CD4-positive, alpha-beta T cell treated with Interferon gamma for 1 hour (primary cell): ENCODE results near the gene MGME1.

ENCODE experiments used
- DNase-seq: peaks from one replicate; pipeline ENCODE4 v3.0.0-alpha.2; 2020

Gene MGME1

DNA sequence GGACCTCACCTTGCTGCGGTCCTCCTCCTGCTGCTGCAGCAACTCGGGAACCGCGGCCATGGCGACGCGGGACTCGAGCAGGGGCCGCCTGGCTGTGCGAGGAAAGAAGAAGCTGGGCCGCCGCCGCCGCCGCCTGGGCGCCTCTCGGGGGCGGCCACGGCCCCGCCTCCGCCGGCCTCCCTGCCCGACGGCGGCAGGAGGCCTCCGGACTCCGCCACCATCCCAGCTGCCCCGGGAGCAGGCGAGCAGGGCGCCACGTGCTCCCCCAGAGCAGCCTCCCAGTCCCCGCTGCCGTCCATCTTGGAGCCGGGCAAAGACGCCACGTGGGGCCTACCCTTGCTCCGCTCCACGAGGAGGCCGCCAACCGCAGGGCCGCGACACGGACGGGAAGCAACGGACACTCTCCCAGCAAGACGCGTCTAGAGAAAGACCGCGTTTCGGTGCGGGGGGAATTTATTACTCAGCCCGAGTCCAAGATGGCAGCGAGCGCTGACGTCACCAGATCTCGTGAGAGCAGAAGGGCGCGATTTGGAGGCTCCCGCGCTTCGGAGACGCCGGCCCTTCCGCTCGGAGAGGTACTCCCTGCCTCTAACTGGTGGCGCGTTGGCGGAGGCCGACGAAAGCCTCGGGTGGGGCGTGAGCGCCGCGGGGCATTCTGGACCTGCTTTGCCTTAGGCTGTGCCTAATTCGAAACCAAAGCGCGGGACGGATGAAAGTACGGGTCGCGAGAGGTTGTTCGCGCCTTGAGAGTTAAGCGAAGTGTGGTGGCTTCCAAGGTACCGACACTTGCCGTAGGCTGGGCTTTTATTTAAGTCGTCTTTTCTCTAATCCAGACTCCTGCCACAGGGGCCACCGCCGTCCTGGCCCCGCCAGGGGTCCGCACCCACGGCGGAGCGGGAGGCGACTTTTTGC is at the start of gene MGME1, which contains the start of gene SNX5:
Gene MGME1 (plus strand): TSS at position 653 of the 912 bp plus-strand sequence. CDS start 842 bp downstream, outside the sequence.
Gene SNX5 (minus strand): TSS at position 429 of the 912 bp plus-strand sequence. CDS start 369 bp downstream, at position 60.
- peak; percentile 99 for DNase-seq

GRCh38 chr20:17919149-17919548 is 49.7 kb upstream of the MGME1 start:
- no peak for DNase-seq

DNA sequence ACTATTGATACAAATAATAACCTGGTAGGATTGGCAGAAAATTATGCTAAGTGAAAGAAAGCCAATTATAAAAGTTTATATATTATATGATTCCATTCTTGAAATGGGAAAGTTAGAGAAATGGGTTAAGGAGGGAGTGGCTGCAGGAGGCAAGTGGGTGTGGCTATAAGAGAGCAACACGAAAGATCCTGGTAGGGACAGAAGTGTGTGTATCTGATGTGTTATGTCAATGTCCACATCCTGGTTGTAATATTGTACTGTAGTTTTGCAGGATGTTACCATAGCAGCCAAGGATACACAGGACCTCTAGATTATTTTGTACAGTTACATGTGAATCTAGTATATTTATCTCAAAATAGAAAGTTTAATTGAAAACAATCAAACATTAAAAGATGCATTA is 47.0 kb upstream of the MGME1 start:
- no peak for DNase-seq

GRCh38 chr20:17925141-17925939 is 43.5 kb upstream of the MGME1 start:
- DNase-seq: no peak

DNA sequence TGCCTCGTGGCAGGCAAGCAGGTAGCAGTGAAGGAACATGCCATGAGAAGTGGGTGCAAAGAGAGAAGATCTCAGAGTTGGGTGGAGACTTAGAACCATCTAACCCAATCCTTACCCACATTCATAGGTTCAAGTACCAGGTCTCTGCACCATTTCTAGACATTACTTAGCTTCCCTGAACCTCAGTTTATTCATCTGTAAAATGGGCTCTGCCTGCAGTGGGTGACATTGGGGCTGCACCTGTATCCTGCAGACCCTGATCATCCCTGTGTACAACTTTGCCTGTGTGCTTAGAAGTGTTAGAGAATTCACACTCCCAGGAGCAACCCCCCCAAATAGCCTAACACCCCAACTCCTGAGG is 42.9 kb upstream of the MGME1 start:
- DNase-seq: no peak

GRCh38 chr20:17928211-17928611 is 40.6 kb upstream of the MGME1 start:
- DNase-seq: no peak

DNA sequence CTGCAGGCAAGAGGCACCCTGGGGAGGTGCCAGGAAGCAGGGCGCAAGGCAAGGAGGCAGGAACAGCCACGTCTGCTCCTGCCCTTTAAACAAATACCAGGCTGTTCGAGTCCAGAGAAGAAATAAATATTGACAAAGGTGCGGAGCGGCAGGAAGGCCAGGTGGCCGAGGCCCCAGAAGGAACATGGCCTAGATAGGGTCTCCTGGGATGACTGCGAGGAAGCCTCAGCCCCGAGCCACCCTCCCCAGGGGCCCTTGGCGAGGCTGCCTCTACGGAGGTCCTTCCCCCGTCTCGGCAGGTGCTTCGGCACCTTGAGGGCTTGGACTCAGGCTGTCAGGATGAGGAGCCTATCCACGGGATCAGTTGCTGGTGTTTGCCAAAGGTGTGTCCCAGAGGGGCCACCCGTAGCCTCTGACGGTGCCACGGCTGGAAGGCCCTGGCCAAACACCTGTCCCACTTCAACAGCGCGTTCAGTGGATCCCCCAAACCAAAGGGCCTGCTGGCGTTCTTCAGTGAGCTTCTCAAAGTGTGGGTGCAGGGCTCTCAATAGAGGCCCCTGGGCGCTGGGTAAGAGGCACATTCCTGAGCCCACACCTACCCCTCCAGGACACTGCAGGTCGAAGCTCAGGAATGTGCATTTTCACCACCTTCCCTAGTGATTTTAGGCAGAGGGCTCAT is 40.0 kb upstream of the MGME1 start:
- DNase-seq: no peak

DNA sequence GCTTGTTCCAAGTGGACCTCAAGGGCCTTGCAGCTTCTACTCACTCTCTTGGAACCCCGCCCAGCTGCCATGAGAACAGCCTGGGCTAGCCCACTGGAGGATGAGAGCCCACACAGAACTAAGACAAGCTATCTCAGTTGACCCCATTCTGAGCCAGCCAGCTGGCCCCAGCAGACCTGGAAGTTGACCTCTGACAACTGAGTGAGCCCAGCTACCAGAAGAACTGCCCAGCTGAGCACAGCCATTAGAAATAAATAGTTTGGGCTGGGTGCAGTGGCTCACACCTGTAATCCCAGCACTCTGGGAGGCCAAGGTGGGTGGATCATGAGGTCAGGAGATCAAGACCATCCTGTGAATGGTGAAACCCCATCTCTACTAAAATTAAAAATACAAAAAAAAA is 37.3 kb upstream of the MGME1 start:
- DNase-seq: no peak

DNA sequence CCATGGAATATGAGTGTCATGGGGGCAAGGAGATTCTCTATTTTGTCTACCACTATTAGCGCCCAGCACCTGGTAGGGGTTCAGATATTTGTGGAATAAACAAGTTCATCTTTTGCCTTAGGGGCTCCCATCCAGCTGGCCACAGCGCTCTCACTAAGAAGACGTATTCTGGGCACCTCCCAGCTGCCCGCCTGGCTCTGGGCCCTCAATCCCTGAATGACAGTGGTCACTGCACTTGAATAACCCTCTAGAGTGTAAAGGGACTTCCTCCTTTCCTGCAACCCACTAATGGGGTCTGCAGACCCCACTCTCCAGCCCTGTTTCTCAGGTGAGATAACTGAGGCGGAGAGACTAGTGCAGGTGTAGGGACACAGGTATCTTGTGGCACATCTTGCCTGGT is 36.4 kb upstream of the MGME1 start:
- DNase-seq: no peak

DNA sequence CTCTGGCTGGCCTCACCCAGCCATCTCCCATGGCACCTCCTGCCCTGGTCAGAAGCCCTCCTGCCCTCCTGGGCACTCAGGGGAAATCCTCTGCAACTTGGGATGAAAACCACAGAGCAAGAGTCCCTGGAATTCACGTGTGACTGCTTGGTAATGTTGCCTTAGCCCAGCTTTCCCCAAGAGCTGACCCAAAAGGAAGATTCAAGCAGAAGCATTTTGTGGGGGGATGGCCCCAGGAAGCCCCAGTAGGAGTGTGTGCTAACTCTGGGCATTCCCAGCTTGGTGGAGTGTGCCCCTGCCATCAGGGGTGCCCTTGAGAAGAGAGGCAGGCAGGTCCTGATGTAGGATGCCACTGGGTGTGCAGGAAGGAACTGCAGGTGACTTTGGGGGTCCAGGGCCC is 35.7 kb upstream of the MGME1 start:
- DNase-seq: no peak

DNA sequence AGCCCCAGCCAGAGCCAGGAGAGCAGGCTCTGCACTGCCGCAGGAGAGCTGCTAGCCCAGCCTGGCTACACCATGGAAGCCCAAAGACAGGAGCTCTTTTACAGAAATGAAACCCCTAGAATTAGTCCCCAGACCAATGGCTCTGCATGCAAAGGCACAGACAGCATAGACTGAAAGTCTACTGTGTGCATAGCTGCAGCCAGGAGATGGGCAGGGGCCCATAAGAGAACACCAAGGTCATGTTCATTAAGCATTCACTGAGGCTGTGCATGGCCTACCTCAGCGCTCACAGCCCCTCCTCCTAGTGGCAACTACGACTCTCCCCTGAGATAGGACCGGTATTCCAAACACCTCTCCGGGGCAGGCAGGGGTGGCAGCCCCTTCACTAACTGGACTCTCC is 35.1 kb upstream of the MGME1 start:
- DNase-seq: no peak

GRCh38 chr20:17934141-17934862 is 34.5 kb upstream of the MGME1 start:
- DNase-seq: no peak

DNA sequence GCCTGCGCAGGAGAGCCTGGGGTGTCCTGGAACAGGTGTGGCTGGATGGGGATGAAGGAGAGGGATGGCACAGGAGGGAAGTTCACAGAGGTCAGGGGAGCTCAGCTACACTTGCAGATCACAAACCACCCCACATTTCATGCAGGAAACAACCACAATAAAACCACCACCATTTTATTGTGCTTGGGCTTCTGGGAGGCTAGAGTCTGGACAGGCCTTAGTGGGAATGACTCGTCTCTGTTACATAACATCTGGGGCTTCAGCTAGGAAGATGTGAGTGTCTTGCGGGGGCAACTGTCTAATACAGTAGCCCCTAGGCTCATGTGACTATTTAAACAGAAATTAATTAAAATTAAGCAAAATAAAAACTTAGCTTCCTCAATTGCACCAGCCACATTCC is 33.6 kb upstream of the MGME1 start:
- no peak for DNase-seq

DNA sequence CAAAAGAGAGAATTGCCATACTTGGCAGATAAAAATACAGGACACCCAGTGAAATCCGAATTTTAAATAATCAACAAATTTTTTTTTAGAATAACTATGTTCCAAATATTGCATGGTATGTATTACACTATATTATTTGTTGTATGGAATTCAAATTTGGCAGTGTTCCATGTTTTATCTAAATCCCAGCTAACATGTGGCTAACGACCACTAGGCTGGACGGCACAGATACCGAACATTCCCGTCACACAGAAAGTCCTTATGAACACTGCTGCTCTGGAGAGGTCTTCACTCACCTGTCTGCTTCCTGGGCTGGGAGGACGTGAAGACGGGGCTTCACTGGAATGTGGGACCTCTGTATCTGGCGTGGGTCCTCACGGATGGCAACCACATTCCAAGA is 33.1 kb upstream of the MGME1 start:
- DNase-seq: no peak

DNA sequence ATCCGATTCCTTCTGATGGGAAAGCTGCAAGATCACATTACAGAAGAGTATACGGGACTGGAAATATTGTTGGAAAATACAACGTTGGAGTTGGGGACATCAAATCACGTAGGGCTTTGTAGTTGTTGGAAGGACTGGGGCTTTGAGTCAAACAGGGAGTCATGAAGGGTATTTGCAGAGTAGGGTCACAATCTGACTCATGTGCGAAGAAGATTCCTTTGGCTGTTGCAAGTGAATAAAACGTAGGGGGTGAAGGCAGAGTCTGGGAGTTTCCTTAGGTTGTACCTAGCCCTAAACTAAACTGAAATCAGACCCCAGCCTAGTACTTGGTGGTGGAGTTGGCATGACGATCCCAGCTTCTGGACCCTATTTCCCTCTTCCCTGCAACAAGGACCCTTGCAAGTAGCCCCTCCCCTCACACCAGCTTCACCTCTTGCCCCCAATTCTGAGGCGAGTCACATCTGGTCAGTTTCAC is 32.5 kb upstream of the MGME1 start:
- no peak for DNase-seq

DNA sequence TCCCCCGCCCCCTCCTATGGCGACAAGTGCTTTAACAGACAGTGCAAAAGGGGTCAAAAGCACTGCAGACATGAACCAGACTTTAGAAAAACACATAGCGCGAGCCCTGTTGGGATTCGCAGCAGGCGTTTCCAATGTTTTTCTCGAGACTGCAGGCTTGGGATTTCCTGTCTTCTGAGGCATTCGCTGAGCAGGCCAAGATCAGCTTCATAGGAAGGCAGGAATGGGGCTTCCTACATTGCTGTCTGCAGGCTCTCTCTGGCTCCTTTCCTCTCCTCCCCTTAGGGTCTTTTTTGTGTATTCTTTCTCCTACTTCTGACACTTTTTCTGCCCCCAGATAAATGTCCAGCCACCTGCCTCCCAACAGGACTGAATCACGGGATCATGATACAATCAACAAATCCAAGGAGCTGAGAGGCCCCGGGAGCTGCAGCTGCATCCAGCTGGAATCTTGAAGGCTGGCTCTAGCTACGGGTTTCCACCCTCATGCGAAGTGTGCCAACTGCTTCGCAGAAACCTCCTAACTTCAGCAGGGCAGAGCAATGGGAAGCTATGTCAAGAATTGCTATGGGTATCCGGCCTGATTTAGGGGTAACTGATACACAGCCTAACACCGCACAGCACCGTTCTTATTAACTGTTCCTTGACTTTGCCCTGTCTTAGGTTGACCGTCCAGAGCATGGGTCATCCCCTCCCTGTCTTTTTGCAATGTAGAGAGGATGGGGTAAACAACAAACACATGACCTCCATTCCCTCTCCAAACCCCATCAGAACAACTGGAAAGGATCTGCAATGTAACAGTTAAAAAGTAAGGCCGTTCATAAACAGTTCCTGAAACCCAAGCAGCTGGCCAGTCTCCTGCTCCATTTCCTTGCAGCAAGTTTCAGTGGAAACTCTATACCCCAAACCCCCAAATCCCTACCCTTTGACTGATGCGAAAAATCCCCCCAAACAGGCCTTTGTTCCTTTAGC is 31.8 kb upstream of the MGME1 start:
- DNase-seq: no peak

- peak; percentile 53 for DNase-seq
These were observed 29.8 kb upstream of the MGME1 start for GRCh38 chr20:17938871-17939619.

DNA sequence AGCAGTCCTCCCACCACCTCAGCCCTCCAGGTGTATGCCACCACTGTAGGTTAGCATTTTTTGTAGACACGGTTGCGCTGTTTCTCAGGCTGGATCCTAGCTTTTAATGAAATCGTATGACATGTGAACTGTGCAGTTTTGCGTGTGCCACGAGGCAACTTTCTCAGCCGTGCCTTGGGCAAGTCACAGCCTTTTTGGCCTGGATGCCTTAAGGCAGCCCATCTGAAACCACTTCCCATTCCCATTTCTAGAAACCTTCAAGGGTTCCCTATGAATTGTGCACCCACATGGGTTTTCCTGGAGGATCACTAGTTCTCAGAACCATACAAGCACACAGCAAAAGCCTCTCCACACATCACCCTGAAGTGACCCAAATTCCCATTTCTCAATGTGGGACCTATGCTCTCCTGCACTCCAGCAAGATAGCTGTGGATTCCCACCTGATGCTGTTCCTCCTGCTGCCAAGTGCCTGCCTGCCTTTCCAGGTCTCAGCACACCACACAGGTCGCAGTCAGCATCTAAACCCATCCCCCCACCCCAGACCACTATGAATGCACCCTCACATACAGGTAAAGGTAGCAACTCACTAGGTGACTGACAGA is 29.1 kb upstream of the MGME1 start:
- no peak for DNase-seq

- no peak for DNase-seq
These were observed 28.4 kb upstream of the MGME1 start for GRCh38 chr20:17940224-17940971.
